Measurements from ENCODE around the gene DISC1.

The DISC1 gene

DNA sequence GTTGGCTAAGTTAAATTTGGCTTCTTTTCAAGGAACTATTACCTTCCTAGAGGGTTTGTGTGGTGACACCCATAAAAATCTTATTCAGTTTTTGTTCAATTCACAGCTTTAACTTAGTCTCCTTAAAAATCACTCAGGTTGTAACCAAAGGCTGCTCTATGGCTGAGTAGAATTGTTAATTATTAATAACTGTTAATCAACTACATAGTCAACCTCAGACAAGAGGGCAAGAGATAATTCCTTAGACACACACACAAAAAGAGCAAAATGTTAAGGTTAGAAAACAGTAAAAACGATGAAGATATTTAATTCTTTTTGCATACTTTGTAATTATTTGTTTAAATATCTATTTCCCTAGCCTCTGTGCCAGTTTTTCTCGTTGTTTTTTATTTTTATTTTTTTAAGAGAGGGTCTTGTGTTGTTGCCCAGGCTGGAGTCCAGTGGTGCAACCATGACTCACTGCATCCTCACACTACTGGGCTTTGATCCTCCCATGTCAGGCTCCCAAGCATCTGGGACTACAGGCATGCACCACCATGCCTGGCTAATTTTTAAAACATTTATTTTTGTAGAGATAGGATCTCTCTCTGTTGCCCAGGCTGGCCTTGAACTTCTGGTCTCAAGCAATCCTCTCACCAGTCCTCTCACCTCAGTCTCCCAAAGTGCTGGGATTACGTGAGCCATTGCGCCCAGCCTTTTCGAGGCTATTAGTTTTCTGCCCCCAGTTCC lies 215.2 kb downstream of the DISC1 start:
- TF ChIP-seq, protein P1, sequence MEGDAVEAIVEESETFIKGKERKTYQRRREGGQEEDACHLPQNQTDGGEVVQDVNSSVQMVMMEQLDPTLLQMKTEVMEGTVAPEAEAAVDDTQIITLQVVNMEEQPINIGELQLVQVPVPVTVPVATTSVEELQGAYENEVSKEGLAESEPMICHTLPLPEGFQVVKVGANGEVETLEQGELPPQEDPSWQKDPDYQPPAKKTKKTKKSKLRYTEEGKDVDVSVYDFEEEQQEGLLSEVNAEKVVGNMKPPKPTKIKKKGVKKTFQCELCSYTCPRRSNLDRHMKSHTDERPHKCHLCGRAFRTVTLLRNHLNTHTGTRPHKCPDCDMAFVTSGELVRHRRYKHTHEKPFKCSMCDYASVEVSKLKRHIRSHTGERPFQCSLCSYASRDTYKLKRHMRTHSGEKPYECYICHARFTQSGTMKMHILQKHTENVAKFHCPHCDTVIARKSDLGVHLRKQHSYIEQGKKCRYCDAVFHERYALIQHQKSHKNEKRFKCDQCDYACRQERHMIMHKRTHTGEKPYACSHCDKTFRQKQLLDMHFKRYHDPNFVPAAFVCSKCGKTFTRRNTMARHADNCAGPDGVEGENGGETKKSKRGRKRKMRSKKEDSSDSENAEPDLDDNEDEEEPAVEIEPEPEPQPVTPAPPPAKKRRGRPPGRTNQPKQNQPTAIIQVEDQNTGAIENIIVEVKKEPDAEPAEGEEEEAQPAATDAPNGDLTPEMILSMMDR (IDR thresholded peaks at IDR 0.05; ENCODE audit: insufficient read depth, low read length, poor library complexity, severe bottlenecking) = no peak
- TF ChIP-seq EZH2phosphoT487 (conservative IDR thresholded peaks at IDR 0.05; ENCODE audit: low read length) = no peak
- no peaks in the 10 kb centered on the region for H3K79me2 ChIP-seq (ENCODE audit: insufficient read depth, low read length)
- no peaks in the 10 kb centered on the region for H3K27me3 ChIP-seq (ENCODE audit: low read length)
- H3K9me3 ChIP-seq (ENCODE audit: insufficient read depth, low read length) = no peaks in the 10 kb centered on the region
- H3K4me2 ChIP-seq (ENCODE audit: low read depth, low read length, poor library complexity, severe bottlenecking) = no peak overlapping the region
- no peak overlapping the region for H3K27ac ChIP-seq (ENCODE audit: low read depth, low read length)
- H3K4me3 ChIP-seq (ENCODE audit: insufficient read depth, low read length, poor library complexity, severe bottlenecking) = no peak overlapping the region
- no peaks in the 10 kb centered on the region for H3K36me3 ChIP-seq (ENCODE audit: low read length)
- H3K9me2 ChIP-seq (replicated peaks; ENCODE audit: insufficient read depth, low read length) = no peaks in the 10 kb centered on the region
- H4K20me1 ChIP-seq (ENCODE audit: low read depth, low read length) = no peaks in the 10 kb centered on the region
- no peaks in the 10 kb centered on the region for H3F3A ChIP-seq (ENCODE audit: insufficient read depth)
- H2AFZ ChIP-seq (ENCODE audit: low read depth, low read length, severe bottlenecking) = no peak overlapping the region
- H3K9ac ChIP-seq (ENCODE audit: low read length) = no peak overlapping the region

DNA sequence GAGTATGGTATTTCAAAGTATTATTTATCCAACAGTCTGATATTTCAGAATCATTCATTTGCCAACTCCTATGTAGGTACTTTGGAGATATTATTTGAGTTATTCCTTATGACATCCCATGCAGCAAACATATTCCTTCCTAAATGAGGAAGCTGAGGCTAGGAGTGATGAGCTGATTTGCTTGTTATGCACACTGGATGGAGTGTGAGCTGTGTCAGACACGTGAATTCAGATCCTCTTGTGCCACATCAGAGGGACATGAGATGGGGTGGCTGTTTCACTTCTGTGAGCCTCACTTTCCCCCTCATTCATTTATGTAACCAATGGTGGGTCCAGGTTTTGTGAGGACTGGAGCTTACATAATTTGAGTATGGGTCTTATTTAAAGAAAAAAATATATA lies 215.9 kb downstream of the DISC1 start:
- Histone ChIP-seq H3K4me3 (ENCODE audit: insufficient read depth, low read length, poor library complexity, severe bottlenecking) (no peak overlapping the region), H3F3A (ENCODE audit: insufficient read depth) (no peaks in the 10 kb centered on the region), H2AFZ (ENCODE audit: low read depth, low read length, severe bottlenecking) (no peak overlapping the region), H3K9me3 (ENCODE audit: insufficient read depth, low read length) (no peaks in the 10 kb centered on the region), H3K4me2 (ENCODE audit: low read depth, low read length, poor library complexity, severe bottlenecking) (no peak overlapping the region), H3K36me3 (ENCODE audit: low read length) (no peaks in the 10 kb centered on the region), H3K79me2 (ENCODE audit: insufficient read depth, low read length) (no peaks in the 10 kb centered on the region), H3K27me3 (ENCODE audit: low read length) (no peaks in the 10 kb centered on the region), H3K9me2 (replicated peaks; ENCODE audit: insufficient read depth, low read length) (no peaks in the 10 kb centered on the region), H3K27ac (ENCODE audit: low read depth, low read length) (no peak overlapping the region), H4K20me1 (ENCODE audit: low read depth, low read length) (no peaks in the 10 kb centered on the region), H3K9ac (ENCODE audit: low read length) (no peak overlapping the region)
- TF ChIP-seq, protein P1 (IDR thresholded peaks at IDR 0.05; ENCODE audit: insufficient read depth, low read length, poor library complexity, severe bottlenecking) = no peak
- no peak for TF ChIP-seq EZH2phosphoT487 (conservative IDR thresholded peaks at IDR 0.05; ENCODE audit: low read length)

DNA sequence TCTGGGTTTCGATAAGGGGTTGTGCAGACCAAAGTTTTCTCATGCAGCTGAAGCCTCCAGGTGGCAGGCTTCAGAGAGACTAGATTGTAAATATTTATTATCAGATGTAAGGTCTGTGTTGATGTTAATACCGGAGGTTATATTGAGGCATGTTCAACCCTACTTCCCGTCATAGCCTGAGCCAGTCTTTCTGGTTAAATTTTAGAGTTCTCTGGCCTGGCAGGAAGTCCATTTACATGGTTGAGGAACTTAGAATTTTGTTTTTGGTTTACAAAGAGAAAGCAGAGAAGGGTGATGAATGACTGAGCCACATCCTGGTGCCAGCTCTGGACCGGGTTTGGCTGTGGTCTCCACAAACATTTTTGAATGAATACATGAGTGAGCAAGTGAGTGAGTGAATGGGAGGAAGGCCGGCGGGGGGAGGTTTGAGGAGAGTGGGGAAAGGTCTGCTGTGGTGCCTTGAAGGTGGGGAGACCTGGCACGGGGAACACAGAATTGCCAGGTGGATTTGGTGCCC lies 218.5 kb downstream of the DISC1 start:
- Histone ChIP-seq H3K36me3 (ENCODE audit: low read length) (no peaks in the 10 kb centered on the region), H3K4me2 (ENCODE audit: low read depth, low read length, poor library complexity, severe bottlenecking) (no peak overlapping the region)
- TF ChIP-seq, protein P1 (IDR thresholded peaks at IDR 0.05; ENCODE audit: insufficient read depth, low read length, poor library complexity, severe bottlenecking) = no peak
- TF ChIP-seq EZH2phosphoT487 (conservative IDR thresholded peaks at IDR 0.05; ENCODE audit: low read length) = no peak

More for the DNA sequence above, 218.5 kb downstream of the DISC1 start:
- H3K79me2 ChIP-seq (ENCODE audit: insufficient read depth, low read length) = no peaks in the 10 kb centered on the region
- no peaks in the 10 kb centered on the region for H3K27me3 ChIP-seq (ENCODE audit: low read length)
- no peaks in the 10 kb centered on the region for H4K20me1 ChIP-seq (ENCODE audit: low read depth, low read length)
- H2AFZ ChIP-seq (ENCODE audit: low read depth, low read length, severe bottlenecking) = no peak overlapping the region
- H3K9ac ChIP-seq (ENCODE audit: low read length) = no peak overlapping the region
- H3K9me3 ChIP-seq (ENCODE audit: insufficient read depth, low read length) = no peaks in the 10 kb centered on the region
- no peak overlapping the region for H3K27ac ChIP-seq (ENCODE audit: low read depth, low read length)
- H3K4me3 ChIP-seq (ENCODE audit: insufficient read depth, low read length, poor library complexity, severe bottlenecking) = no peak overlapping the region
- H3K9me2 ChIP-seq (replicated peaks; ENCODE audit: insufficient read depth, low read length) = no peaks in the 10 kb centered on the region
- no peaks in the 10 kb centered on the region for H3F3A ChIP-seq (ENCODE audit: insufficient read depth)
